Renal pelvis (tissue), 4 donors: ENCODE measurements around the gene RPN1. TPM values are rescaled to one million over a fixed set of nuclear protein-coding genes. Genes with fewer than 3 reads are reported as not detected.
"Not testable (repeated sequence)": the region's sequence is repeated elsewhere in the genome, so short reads cannot be mapped to it uniquely, and the experiment has no call there.

ENCODE experiments used
- DNase-seq: peaks from one replicate; pipeline ENCODE4 v3.0.0-alpha.2; 2013
- polyA plus RNA-seq, 3 donors: library from polyadenylated mRNA; unstranded; fragments of 120-200 nt; gene quantifications; one replicate each; pipeline ENCODE4 v1.2.1, GENCODE V29; 2013; ENCODE audit not compliant: insufficient read length in 3 of 3

Gene RPN1
- polyA plus RNA-seq, 3 donors: 208 to 217 (median 215) TPM

GRCh38 chr3:128616516-128617269 lies 33.9 kb downstream of the RPN1 start:
- DNase-seq: no peak

GRCh38 chr3:128614076-128614475 lies 36.5 kb downstream of the RPN1 start:
- no peak for DNase-seq

- no peak for DNase-seq
These were observed 37.4 kb downstream of the RPN1 start for GRCh38 chr3:128613083-128613829.

- no peak for DNase-seq
These were observed 40.1 kb downstream of the RPN1 start for GRCh38 chr3:128610451-128611070.

- DNase-seq: no peak
These were observed 41.3 kb downstream of the RPN1 start for GRCh38 chr3:128609294-128609693.

GRCh38 chr3:128607710-128608048 lies 42.9 kb downstream of the RPN1 start:
- no peak for DNase-seq

- DNase-seq: no peak
These were observed 44.5 kb downstream of the RPN1 start for GRCh38 chr3:128606094-128606493.

- DNase-seq: no peak
These were observed 45.2 kb downstream of the RPN1 start for GRCh38 chr3:128605091-128606046.

GRCh38 chr3:128603811-128604775 lies 46.5 kb downstream of the RPN1 start:
- DNase-seq: no peak

- DNase-seq: no peak
These were observed 47.3 kb downstream of the RPN1 start for GRCh38 chr3:128603313-128603712.

- no peak for DNase-seq
These were observed 51.5 kb downstream of the RPN1 start for GRCh38 chr3:128598884-128599664.

GRCh38 chr3:128597900-128598299 lies 52.7 kb downstream of the RPN1 start:
- no peak for DNase-seq

- DNase-seq: no peak
These were observed 57.8 kb downstream of the RPN1 start for GRCh38 chr3:128592864-128593263.

GRCh38 chr3:128591738-128592426 lies 58.7 kb downstream of the RPN1 start:
- DNase-seq: no peak

- DNase-seq: no peak
These were observed 59.7 kb downstream of the RPN1 start for GRCh38 chr3:128590948-128591347.

- not testable (repeated sequence) for DNase-seq
These were observed 60.6 kb downstream of the RPN1 start for GRCh38 chr3:128589985-128590384.

- no peak for DNase-seq
These were observed 62.5 kb downstream of the RPN1 start for GRCh38 chr3:128588147-128588546.

GRCh38 chr3:128587391-128587790 lies 63.2 kb downstream of the RPN1 start:
- no peak for DNase-seq

- not testable (repeated sequence) for DNase-seq
These were observed 63.7 kb downstream of the RPN1 start for GRCh38 chr3:128586932-128587331.
